MCF 10A (cell line): ENCODE measurements around the gene JMJD6. TPM values are rescaled to one million over a fixed set of nuclear protein-coding genes. Genes with fewer than 3 reads are reported as not detected.
"Not testable (repeated sequence)": the region's sequence is repeated elsewhere in the genome, so short reads cannot be mapped to it uniquely, and the experiment has no call there.

Experiments used
- BruUV-seq: library from RNA; stranded (reverse); fragments of 400-500 nt; replicated peaks from 2 replicates; lab custom pipeline; 2021; lab: Mats Ljungman, UMichigan
- CTCF ChIA-PET: fragments of 300-600 bp; sonication (Branson Sonifier 250); formaldehyde crosslinking; extraction: SDS; loops from one replicate; lab custom pipeline; 2021; ENCODE audit warnings: antibody characterized with exemption, inconsistent platforms; lab: Yijun Ruan, JAX
- POLR2A ChIA-PET: fragments of 300-600, 350-650 bp; sonication (Branson Sonifier 250); formaldehyde crosslinking; extraction: SDS; loops from one replicate; lab custom pipeline; 2020; ENCODE audit warnings: antibody characterized with exemption, inconsistent platforms; lab: Yijun Ruan, JAX
- DNase-seq: peaks from one replicate; pipeline ENCODE4 v3.0.0-alpha.2; 2018; ENCODE audit not compliant: unreplicated experiment
- H3K27ac Mint-ChIP-seq: one replicate; pipeline ENCODE4 v1.8.0; 2022; ENCODE audit warnings: mild to moderate bottlenecking, low read depth, mixed read lengths; ENCODE audit not compliant: unreplicated experiment
- H3K27me3 Mint-ChIP-seq: one replicate; pipeline ENCODE4 v1.8.0; 2022; ENCODE audit warnings: mixed read lengths; ENCODE audit not compliant: insufficient read depth, unreplicated experiment
- H3K36me3 Mint-ChIP-seq: one replicate; pipeline ENCODE4 v1.8.0; 2022; ENCODE audit warnings: mild to moderate bottlenecking, moderate library complexity, mixed read lengths; ENCODE audit not compliant: insufficient read depth, unreplicated experiment
- H3K4me1 Mint-ChIP-seq: one replicate; pipeline ENCODE4 v1.8.0; 2022; ENCODE audit warnings: mixed read lengths; ENCODE audit not compliant: insufficient read depth, unreplicated experiment
- H3K4me3 Mint-ChIP-seq: one replicate; pipeline ENCODE4 v1.8.0; 2022; ENCODE audit warnings: mild to moderate bottlenecking, moderate library complexity, mixed read lengths; ENCODE audit not compliant: unreplicated experiment
- H3K9me3 Mint-ChIP-seq: one replicate; pipeline ENCODE4 v1.8.0; 2022; ENCODE audit warnings: mixed read lengths; ENCODE audit not compliant: unreplicated experiment
- CTCF ChIP-seq: fragments of 200-600 bp; IDR thresholded peaks from one replicate; pipeline ENCODE4 v1.8.0; 2022; ENCODE audit warnings: antibody characterized with exemption, mild to moderate bottlenecking; ENCODE audit not compliant: unreplicated experiment
- intact Hi-C: fragments of 100-400 bp; cut with micrococcal nuclease; formaldehyde crosslinking; loops from 2 replicates; pipeline ENCODE4 v1.14.1; 2022
- total RNA-seq: library from RNA; stranded (reverse); gene quantifications from 2 replicates; pipeline ENCODE4 v1.2.3, GENCODE V29; 2022

Gene JMJD6
- total RNA-seq, 1 experiment from 2014 or later: 29.4 TPM

GRCh38 chr17:76732734-76733617 lies 6.6 kb upstream of the JMJD6 start:
- H3K36me3 Mint-ChIP-seq: peaks cover 85% of the 10 kb centered on the region
- CTCF ChIA-PET: interaction anchor here (0.7 kb wide), 1 partner anchor 73 kb away, joined by 4 read pairs; no protein-coding TSS in a partner anchor
- no TSS peak for BruUV-seq
- H3K4me3 Mint-ChIP-seq: peak overlapping the region; percentile 100
- DNase-seq: peak; percentile 47
- POLR2A ChIA-PET: interaction anchor here (0.5 to 9.1 kb wide), 11 partner anchors 17 to 702 kb away, joined by 3 to 76 read pairs (median 3); partner anchors contain the start of gene ST6GALNAC2
- intact Hi-C loops: loop anchor here (10.0 kb wide), 1 partner anchor 332 kb away; no protein-coding TSS in a partner anchor
- TF ChIP-seq CTCF: no peak
- no peaks in the 10 kb centered on the region for H3K9me3 Mint-ChIP-seq
- no peaks in the 10 kb centered on the region for H3K27me3 Mint-ChIP-seq
- peaks cover 20% of the 10 kb centered on the region for H3K4me1 Mint-ChIP-seq
- no peak overlapping the region for H3K27ac Mint-ChIP-seq

- Mint-ChIP-seq H3K36me3 (peaks cover 80% of the 10 kb centered on the region), H3K4me1 (peaks cover 26% of the 10 kb centered on the region)
- H3K27ac Mint-ChIP-seq, H3K9me3 Mint-ChIP-seq, H3K4me3 Mint-ChIP-seq, BruUV-seq, H3K27me3 Mint-ChIP-seq, DNase-seq: not testable (repeated sequence)
- intact Hi-C loops: loop anchor here (10.0 kb wide), 1 partner anchor 333 kb away; no protein-coding TSS in a partner anchor
- ChIA-PET CTCF (interaction anchor here (0.7 kb wide), 2 partner anchors 74 to 669 kb away, joined by 3 to 4 read pairs; no protein-coding TSS in a partner anchor), POLR2A (interaction anchor here (0.6 to 9.1 kb wide), 8 partner anchors 16 to 317 kb away, joined by 3 to 76 read pairs (median 4); partner anchors contain the start of gene ST6GALNAC2)
Measured at GRCh38 chr17:76731800-76732733, 5.7 kb upstream of the JMJD6 start.

- no TSS peak for BruUV-seq
- no peak for TF ChIP-seq CTCF
- peaks cover 74% of the 10 kb centered on the region for H3K36me3 Mint-ChIP-seq
Measured at GRCh38 chr17:76727745-76728456, 1.5 kb upstream of the JMJD6 start.

More at GRCh38 chr17:76727745-76728456, 1.5 kb upstream of the JMJD6 start:
- peak overlapping the region; percentile 94 for H3K27ac Mint-ChIP-seq
- ChIA-PET POLR2A (interaction anchor here (0.6 to 5.4 kb wide), 15 partner anchors 9 to 1413 kb away, joined by 3 to 150 read pairs (median 5); partner anchors contain the start of genes MFSD11, MXRA7, RHBDF2 and SRSF2), CTCF (interaction anchor here (0.6 to 1.3 kb wide), 5 partner anchors 10 to 522 kb away, joined by 3 to 7 read pairs (median 6); no protein-coding TSS in a partner anchor)
- DNase-seq: no peak
- H3K4me1 Mint-ChIP-seq: peaks cover 6% of the 10 kb centered on the region
- intact Hi-C loops: no loop called here
- no peaks in the 10 kb centered on the region for H3K27me3 Mint-ChIP-seq
- peak overlapping the region; percentile 90 for H3K4me3 Mint-ChIP-seq
- H3K9me3 Mint-ChIP-seq: no peaks in the 10 kb centered on the region
